Measurements from ENCODE around the gene GPR183. TPM values are rescaled to one million over a fixed set of nuclear protein-coding genes. Genes with fewer than 3 reads are reported as not detected.

The GPR183 gene, protein sequence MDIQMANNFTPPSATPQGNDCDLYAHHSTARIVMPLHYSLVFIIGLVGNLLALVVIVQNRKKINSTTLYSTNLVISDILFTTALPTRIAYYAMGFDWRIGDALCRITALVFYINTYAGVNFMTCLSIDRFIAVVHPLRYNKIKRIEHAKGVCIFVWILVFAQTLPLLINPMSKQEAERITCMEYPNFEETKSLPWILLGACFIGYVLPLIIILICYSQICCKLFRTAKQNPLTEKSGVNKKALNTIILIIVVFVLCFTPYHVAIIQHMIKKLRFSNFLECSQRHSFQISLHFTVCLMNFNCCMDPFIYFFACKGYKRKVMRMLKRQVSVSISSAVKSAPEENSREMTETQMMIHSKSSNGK
- 1 to 10 TPM in 3 of 4 donors, not detected in 1; 2.4 to 5.7 (median 5.5) TPM for polyA plus RNA-seq
- long read RNA-seq, donor 1, result 0 reads
- long read RNA-seq, donor 2, partial matches to known transcripts, result 0 of 2 reads
- long read RNA-seq, donor 2, other reads (novel, unspliced or antisense), result 0 of 2 reads
- long read RNA-seq, donor 3, partial matches to known transcripts, result 0 of 1 reads
- long read RNA-seq, donor 3, other reads (novel, unspliced or antisense), result 0 of 1 reads
- long read RNA-seq, donor 4, result 0 reads
- long read RNA-seq, donor 5, result 0 reads
- long read RNA-seq, donor 6, partial matches to known transcripts, result 0 of 3 reads
- long read RNA-seq, donor 6, other reads (novel, unspliced or antisense), result 0 of 3 reads
- long read RNA-seq, donor 7, result 0 reads
- long read RNA-seq, donor 8, result 0 reads
- long read RNA-seq, donor 9, partial matches to known transcripts, result 0 of 1 reads
- long read RNA-seq, donor 9, other reads (novel, unspliced or antisense), result 0 of 1 reads
- long read RNA-seq, donor 10, transcript GPR183-201 (2 exons, 1,700 nt), result major isoform, 5 of 5 reads
- long read RNA-seq, donor 10, partial matches to known transcripts, result 0 of 5 reads
- long read RNA-seq, donor 10, other reads (novel, unspliced or antisense), result 0 of 5 reads

GRCh38 chr13:99307247-99307646 lies at the start of gene GPR183:
Gene GPR183, minus strand, starts transcription at chr13:99307399. Its CDS starts 11,254 bp downstream, at chr13:99296145.
- DNase-seq (peak; percentile 12 to 52), FAIRE-seq (peak; percentile 26)
- whole genome bisulfite sequencing, 3 donors, result 36 to 88% (median 58%) methylated on average over 4 of the region's 4 CpGs
- Histone ChIP-seq H3K4me3 (ENCODE audit: low read depth in 1 of 3, low read length in 3 of 3) (peak within 1 kb of the TSS in 1 of 3 donors; percentile 21), H3K9me3 (ENCODE audit: control insufficient read depth in 2 of 2, insufficient read depth in 1 of 2, low read depth in 1 of 2, low read length in 1 of 2) (no peaks in the 10 kb centered on the region), H3K4me1 (ENCODE audit: control insufficient read depth in 3 of 3, insufficient read depth in 2 of 3, low read depth in 1 of 3, low read length in 2 of 3) (peaks cover 0 to 9% (median 0%) of the 10 kb centered on the region in 3 donors), H3K36me3 (ENCODE audit: control insufficient read depth in 3 of 3, insufficient read depth in 2 of 3, low read depth in 1 of 3, low read length in 3 of 3) (peaks cover 0 to 19% (median 2%) of the 10 kb centered on the region in 3 donors), H3K27ac (ENCODE audit: low read depth in 1 of 3, low read length in 2 of 3) (peak within 1 kb of the TSS in 2 of 3 donors; percentile 2 to 87), H3K27me3 (ENCODE audit: control insufficient read depth in 3 of 3, insufficient read depth in 3 of 3, low read length in 3 of 3) (no peaks in the 10 kb centered on the region)

DNA sequence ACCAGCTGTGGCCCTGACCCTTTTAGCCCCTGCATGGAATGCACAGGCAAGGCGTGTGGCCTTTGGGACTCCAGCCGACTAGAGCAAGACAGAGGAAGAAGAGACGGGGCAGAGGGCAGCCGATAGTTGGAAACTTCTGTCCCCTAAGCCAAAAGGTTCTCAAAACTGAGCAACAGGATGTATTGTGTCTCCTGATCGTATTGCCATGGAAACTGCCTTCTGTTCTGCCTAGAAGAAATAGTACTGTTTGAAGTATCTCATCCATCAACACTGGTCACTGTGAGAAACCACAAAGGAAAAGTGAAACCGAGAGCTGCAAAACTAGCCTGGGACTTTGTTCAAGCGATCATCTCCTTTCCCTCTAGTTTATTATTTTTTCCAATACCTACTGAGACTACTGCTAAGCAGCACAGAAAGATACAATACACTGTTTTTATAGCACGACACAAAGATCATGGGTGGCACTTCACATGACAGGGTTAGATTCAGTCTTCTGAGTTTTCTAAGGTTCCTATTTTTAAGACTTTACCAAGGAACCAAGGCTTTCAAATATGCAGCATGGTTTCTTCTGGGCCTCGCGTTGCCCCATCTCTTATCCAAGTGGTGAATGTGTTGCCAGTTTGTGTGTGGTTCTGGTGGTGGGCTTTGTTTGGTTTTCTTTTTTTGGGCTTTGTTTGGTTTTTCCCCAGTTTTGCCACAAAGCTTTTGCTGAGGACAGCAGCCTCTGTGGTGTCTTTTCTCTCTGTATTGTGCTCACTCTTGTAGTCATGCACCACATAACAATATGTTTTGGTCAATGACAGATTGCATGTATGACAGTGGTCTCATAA lies 49.3 kb upstream of the GPR183 start:
- peaks cover 0 to 55% (median 12%) of the 10 kb centered on the region in 3 donors for H3K36me3 ChIP-seq (ENCODE audit: control insufficient read depth in 3 of 3, insufficient read depth in 2 of 3, low read depth in 1 of 3, low read length in 3 of 3)
- H3K4me3 ChIP-seq (ENCODE audit: low read depth in 1 of 3, low read length in 3 of 3), result peak overlapping the region in 1 of 3 donors; percentile 6
- H3K4me1 ChIP-seq (ENCODE audit: control insufficient read depth in 3 of 3, insufficient read depth in 2 of 3, low read depth in 1 of 3, low read length in 2 of 3), result peaks cover 3 to 18% (median 18%) of the 10 kb centered on the region in 3 donors
- 17 to 23% (median 21%) methylated on average over 10 of the region's 10 CpGs for WGBS, 3 donors
- DNase-seq (peak; percentile 77 to 84), FAIRE-seq (no peak)
- peak overlapping the region; percentile 69 to 92 (median 81) for H3K27ac ChIP-seq (ENCODE audit: low read depth in 1 of 3, low read length in 2 of 3)
- H3K27me3 ChIP-seq (ENCODE audit: control insufficient read depth in 3 of 3, insufficient read depth in 3 of 3, low read length in 3 of 3), result no peaks in the 10 kb centered on the region
- H3K9me3 ChIP-seq (ENCODE audit: control insufficient read depth in 2 of 2, insufficient read depth in 1 of 2, low read depth in 1 of 2, low read length in 1 of 2), result no peaks in the 10 kb centered on the region

DNA sequence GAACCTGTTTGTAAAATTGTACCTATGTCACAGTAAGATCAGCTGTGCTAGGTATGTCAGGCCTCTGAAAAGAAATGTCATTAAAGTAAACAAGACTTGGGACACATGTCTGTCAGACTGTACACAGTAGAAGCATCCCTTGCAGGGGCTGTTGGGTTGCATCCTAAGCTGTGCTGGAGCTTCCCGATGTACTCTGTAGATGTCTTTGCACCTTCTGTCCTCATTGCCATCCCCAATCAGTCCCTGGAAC lies 48.7 kb upstream of the GPR183 start:
- 10 to 36% (median 11%) methylated on average over 1 of the region's 1 CpG for WGBS, 3 donors
- H3K4me1 ChIP-seq (ENCODE audit: control insufficient read depth in 3 of 3, insufficient read depth in 2 of 3, low read depth in 1 of 3, low read length in 2 of 3), result peaks cover 3 to 18% (median 18%) of the 10 kb centered on the region in 3 donors
- peak overlapping the region; percentile 69 to 92 (median 81) for H3K27ac ChIP-seq (ENCODE audit: low read depth in 1 of 3, low read length in 2 of 3)
- H3K36me3 ChIP-seq (ENCODE audit: control insufficient read depth in 3 of 3, insufficient read depth in 2 of 3, low read depth in 1 of 3, low read length in 3 of 3), result peaks cover 0 to 54% (median 12%) of the 10 kb centered on the region in 3 donors
- no peak for DNase-seq
- H3K4me3 ChIP-seq (ENCODE audit: low read depth in 1 of 3, low read length in 3 of 3), result peak overlapping the region in 1 of 3 donors; percentile 6
- no peaks in the 10 kb centered on the region for H3K9me3 ChIP-seq (ENCODE audit: control insufficient read depth in 2 of 2, insufficient read depth in 1 of 2, low read depth in 1 of 2, low read length in 1 of 2)
- no peaks in the 10 kb centered on the region for H3K27me3 ChIP-seq (ENCODE audit: control insufficient read depth in 3 of 3, insufficient read depth in 3 of 3, low read length in 3 of 3)
- no peak for FAIRE-seq

GRCh38 chr13:99355267-99356011 lies 48.2 kb upstream of the GPR183 start:
- no peaks in the 10 kb centered on the region for H3K9me3 ChIP-seq (ENCODE audit: control insufficient read depth in 2 of 2, insufficient read depth in 1 of 2, low read depth in 1 of 2, low read length in 1 of 2)
- no peak for DNase-seq
- WGBS, 3 donors, result 77 to 86% (median 81%) methylated on average over 18 of the region's 18 CpGs
- peaks cover 3 to 18% (median 14%) of the 10 kb centered on the region in 3 donors for H3K4me1 ChIP-seq (ENCODE audit: control insufficient read depth in 3 of 3, insufficient read depth in 2 of 3, low read depth in 1 of 3, low read length in 2 of 3)
- H3K4me3 ChIP-seq (ENCODE audit: low read depth in 1 of 3, low read length in 3 of 3), result no peak overlapping the region
- H3K27ac ChIP-seq (ENCODE audit: low read depth in 1 of 3, low read length in 2 of 3), result peak overlapping the region; percentile 69 to 92 (median 81)
- H3K27me3 ChIP-seq (ENCODE audit: control insufficient read depth in 3 of 3, insufficient read depth in 3 of 3, low read length in 3 of 3), result no peaks in the 10 kb centered on the region
- FAIRE-seq, result no peak
- H3K36me3 ChIP-seq (ENCODE audit: control insufficient read depth in 3 of 3, insufficient read depth in 2 of 3, low read depth in 1 of 3, low read length in 3 of 3), result peaks cover 0 to 53% (median 13%) of the 10 kb centered on the region in 3 donors

GRCh38 chr13:99354371-99354951 lies 47.3 kb upstream of the GPR183 start:
- Histone ChIP-seq H3K9me3 (ENCODE audit: control insufficient read depth in 2 of 2, insufficient read depth in 1 of 2, low read depth in 1 of 2, low read length in 1 of 2) (no peaks in the 10 kb centered on the region), H3K4me3 (ENCODE audit: low read depth in 1 of 3, low read length in 3 of 3) (no peak overlapping the region), H3K27me3 (ENCODE audit: control insufficient read depth in 3 of 3, insufficient read depth in 3 of 3, low read length in 3 of 3) (no peaks in the 10 kb centered on the region), H3K27ac (ENCODE audit: low read depth in 1 of 3, low read length in 2 of 3) (peak overlapping the region in 2 of 3 donors; percentile 47 to 84), H3K4me1 (ENCODE audit: control insufficient read depth in 3 of 3, insufficient read depth in 2 of 3, low read depth in 1 of 3, low read length in 2 of 3) (peaks cover 3 to 18% (median 14%) of the 10 kb centered on the region in 3 donors), H3K36me3 (ENCODE audit: control insufficient read depth in 3 of 3, insufficient read depth in 2 of 3, low read depth in 1 of 3, low read length in 3 of 3) (peaks cover 0 to 51% (median 12%) of the 10 kb centered on the region in 3 donors)
- WGBS, 3 donors, result 67 to 80% (median 68%) methylated on average over 8 of the region's 8 CpGs
- FAIRE-seq, result no peak
- no peak for DNase-seq

DNA sequence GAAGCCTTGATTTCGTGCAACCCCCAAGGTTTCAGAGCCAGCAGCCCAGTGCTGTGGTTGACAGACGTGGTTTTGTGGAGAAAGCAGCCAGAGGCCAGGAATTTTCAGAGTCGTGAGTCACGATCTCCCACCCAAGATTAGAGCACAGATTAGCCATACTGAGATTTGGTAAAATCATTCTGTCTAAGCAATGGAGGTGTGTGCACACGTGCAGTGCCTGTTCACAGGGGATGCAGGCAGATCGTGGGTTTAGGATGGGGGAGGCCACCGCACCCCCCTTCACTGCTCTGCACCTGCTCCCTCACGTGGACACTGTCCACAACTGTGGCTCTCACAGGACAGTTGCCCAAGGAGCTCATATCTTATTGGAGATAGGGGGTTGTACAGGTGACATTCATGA lies 46.6 kb upstream of the GPR183 start:
- DNase-seq (no peak), FAIRE-seq (no peak)
- Histone ChIP-seq H3K27me3 (ENCODE audit: control insufficient read depth in 3 of 3, insufficient read depth in 3 of 3, low read length in 3 of 3) (no peaks in the 10 kb centered on the region), H3K9me3 (ENCODE audit: control insufficient read depth in 2 of 2, insufficient read depth in 1 of 2, low read depth in 1 of 2, low read length in 1 of 2) (no peaks in the 10 kb centered on the region), H3K27ac (ENCODE audit: low read depth in 1 of 3, low read length in 2 of 3) (peak overlapping the region in 1 of 3 donors; percentile 84), H3K36me3 (ENCODE audit: control insufficient read depth in 3 of 3, insufficient read depth in 2 of 3, low read depth in 1 of 3, low read length in 3 of 3) (peaks cover 2 to 53% (median 12%) of the 10 kb centered on the region in 3 donors), H3K4me3 (ENCODE audit: low read depth in 1 of 3, low read length in 3 of 3) (no peak overlapping the region), H3K4me1 (ENCODE audit: control insufficient read depth in 3 of 3, insufficient read depth in 2 of 3, low read depth in 1 of 3, low read length in 2 of 3) (peaks cover 3 to 18% (median 14%) of the 10 kb centered on the region in 3 donors)
- WGBS, 3 donors, result 77 to 86% (median 81%) methylated on average over 8 of the region's 8 CpGs

DNA sequence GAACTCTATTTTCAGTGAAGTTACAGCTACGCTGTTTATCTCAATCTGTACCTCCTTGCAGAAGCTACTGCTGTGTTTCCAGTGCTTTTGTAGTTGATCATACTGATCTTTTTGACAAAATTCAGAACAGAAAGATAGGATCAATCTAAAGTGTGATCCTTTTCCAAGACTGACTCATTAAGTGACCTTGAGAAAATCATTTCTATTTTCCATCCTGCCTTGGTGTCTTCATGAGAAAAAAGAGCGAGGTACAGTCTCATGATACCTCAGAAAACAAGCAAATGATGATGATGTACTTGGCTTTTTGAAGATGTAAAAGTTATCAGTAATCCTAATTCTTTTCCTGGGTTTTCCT lies 46.0 kb upstream of the GPR183 start:
- no peaks in the 10 kb centered on the region for H3K9me3 ChIP-seq (ENCODE audit: control insufficient read depth in 2 of 2, insufficient read depth in 1 of 2, low read depth in 1 of 2, low read length in 1 of 2)
- no peak for DNase-seq
- FAIRE-seq, result no peak
- no peak overlapping the region for H3K4me3 ChIP-seq (ENCODE audit: low read depth in 1 of 3, low read length in 3 of 3)
- peaks cover 3 to 55% (median 10%) of the 10 kb centered on the region in 3 donors for H3K36me3 ChIP-seq (ENCODE audit: control insufficient read depth in 3 of 3, insufficient read depth in 2 of 3, low read depth in 1 of 3, low read length in 3 of 3)
- H3K27me3 ChIP-seq (ENCODE audit: control insufficient read depth in 3 of 3, insufficient read depth in 3 of 3, low read length in 3 of 3), result no peaks in the 10 kb centered on the region
- peaks cover 3 to 18% (median 14%) of the 10 kb centered on the region in 3 donors for H3K4me1 ChIP-seq (ENCODE audit: control insufficient read depth in 3 of 3, insufficient read depth in 2 of 3, low read depth in 1 of 3, low read length in 2 of 3)
- 77 to 91% (median 85%) methylated on average over 2 of the region's 2 CpGs for WGBS, 3 donors
- H3K27ac ChIP-seq (ENCODE audit: low read depth in 1 of 3, low read length in 2 of 3), result no peak overlapping the region
